SK-N-SH treated with all-trans-retinoic acid at 6 μM for 48 hours (cell line): Measurements from ENCODE around the gene ENDOV.

Experiments
- ATAC-seq: fragments of 200-7000 bp; cut with Tn5 transposase; 3 replicates; pipeline ENCODE4 v1.9.1; 2020; ENCODE audit warnings: mild to moderate bottlenecking, moderate library complexity
- ARNTL ChIP-seq: fragments of 450-650 bp; formaldehyde crosslinking; IDR thresholded peaks from 2 replicates; pipeline ENCODE4 v1.5.0; 2020; ENCODE audit warnings: low read depth, mild to moderate bottlenecking, moderate library complexity, borderline replicate concordance
- BACH2 ChIP-seq: fragments of 250-450 bp; sonication (Bioruptor Pico); IDR thresholded peaks from 2 replicates; pipeline ENCODE4 v1.9.0; 2021; ENCODE audit warnings: mild to moderate bottlenecking, borderline replicate concordance
- CSDC2 ChIP-seq: fragments of 250-450 bp; sonication (Bioruptor Pico); IDR thresholded peaks from 2 replicates; pipeline ENCODE4 v1.5.0; 2020; ENCODE audit warnings: mild to moderate bottlenecking, moderate library complexity
- GLIS3 ChIP-seq: fragments of 250-450 bp; sonication (Bioruptor Pico); IDR thresholded peaks from 2 replicates; pipeline ENCODE4 v1.5.0; 2020; ENCODE audit warnings: mild to moderate bottlenecking, moderate library complexity
- ISL1 ChIP-seq: fragments of 250-450 bp; sonication (Bioruptor Pico); IDR thresholded peaks from 2 replicates; pipeline ENCODE4 v2.1.2; 2022; ENCODE audit warnings: mild to moderate bottlenecking, moderate library complexity
- PPARA ChIP-seq: fragments of 250-450 bp; sonication (Bioruptor Pico); IDR thresholded peaks from 2 replicates; pipeline ENCODE4 v1.5.0; 2020; ENCODE audit warnings: mild to moderate bottlenecking, borderline replicate concordance
- RARB ChIP-seq: fragments of 250-450 bp; sonication (Bioruptor Pico); IDR thresholded peaks from 2 replicates; pipeline ENCODE4 v1.8.0; 2021; ENCODE audit warnings: mild to moderate bottlenecking, moderate library complexity
- SNAI2 ChIP-seq: fragments of 250-450 bp; sonication (Bioruptor Pico); IDR thresholded peaks from 2 replicates; pipeline ENCODE4 v1.5.0; 2020; ENCODE audit warnings: mild to moderate bottlenecking, moderate library complexity
- TOX ChIP-seq: fragments of 250-450 bp; sonication (Bioruptor Pico); IDR thresholded peaks from 2 replicates; pipeline ENCODE4 v1.8.0; 2021; ENCODE audit warnings: mild to moderate bottlenecking, moderate library complexity, borderline replicate concordance
- ZC3H10 ChIP-seq: fragments of 250-450 bp; sonication (Bioruptor Pico); IDR thresholded peaks from 2 replicates; pipeline ENCODE4 v1.5.1; 2021; ENCODE audit warnings: mild to moderate bottlenecking, moderate library complexity
- ZFP3 ChIP-seq: fragments of 250-450 bp; sonication (Bioruptor Pico); IDR thresholded peaks from 2 replicates; pipeline ENCODE4 v1.5.0; 2020; ENCODE audit warnings: mild to moderate bottlenecking, moderate library complexity
- ZFP30 ChIP-seq: fragments of 450-650 bp; formaldehyde crosslinking; IDR thresholded peaks from 2 replicates; pipeline ENCODE4 v1.5.0; 2022; ENCODE audit warnings: mild to moderate bottlenecking, moderate library complexity
- ZNF565 ChIP-seq: fragments of 450-650 bp; formaldehyde crosslinking; conservative IDR thresholded peaks from 2 replicates; pipeline ENCODE4 v1.5.0; 2020; ENCODE audit warnings: low read depth, mild to moderate bottlenecking, moderate library complexity
- ZNF70 ChIP-seq: fragments of 450-650 bp; formaldehyde crosslinking; IDR thresholded peaks from 2 replicates; pipeline ENCODE4 v1.5.0; 2020; ENCODE audit warnings: mild to moderate bottlenecking, moderate library complexity
- ZNF8 ChIP-seq: fragments of 450-650 bp; formaldehyde crosslinking; IDR thresholded peaks from 2 replicates; pipeline ENCODE4 v1.5.0; 2020; ENCODE audit warnings: mild to moderate bottlenecking, moderate library complexity
- TF ChIP-seq, protein P1 (sequence below): fragments of 250-450 bp; sonication (Bioruptor Pico); IDR thresholded peaks from 2 replicates; pipeline ENCODE4 v1.5.1; 2020; ENCODE audit warnings: low read depth, mild to moderate bottlenecking, moderate library complexity
- TF ChIP-seq, protein P2 (sequence below): fragments of 250-450 bp; sonication (Bioruptor Pico); IDR thresholded peaks from 2 replicates; pipeline ENCODE4 v1.5.1; 2021; ENCODE audit warnings: mild to moderate bottlenecking, moderate library complexity
- TF ChIP-seq, protein P3 (sequence below): fragments of 250-450 bp; sonication (Bioruptor Pico); IDR thresholded peaks from 2 replicates; pipeline ENCODE4 v1.8.0; 2021; ENCODE audit warnings: low read depth, mild to moderate bottlenecking, moderate library complexity, borderline replicate concordance
- TF ChIP-seq, protein P4 (sequence below): fragments of 250-450 bp; sonication (Bioruptor Pico); IDR thresholded peaks from 2 replicates; pipeline ENCODE4 v1.5.0; 2020; ENCODE audit warnings: mild to moderate bottlenecking, moderate library complexity
- TF ChIP-seq, protein P5 (sequence below): fragments of 250-450 bp; sonication (Bioruptor Pico); IDR thresholded peaks from 2 replicates; pipeline ENCODE4 v1.8.0; 2020; ENCODE audit warnings: mild to moderate bottlenecking, moderate library complexity, borderline replicate concordance

The ENDOV gene

DNA sequence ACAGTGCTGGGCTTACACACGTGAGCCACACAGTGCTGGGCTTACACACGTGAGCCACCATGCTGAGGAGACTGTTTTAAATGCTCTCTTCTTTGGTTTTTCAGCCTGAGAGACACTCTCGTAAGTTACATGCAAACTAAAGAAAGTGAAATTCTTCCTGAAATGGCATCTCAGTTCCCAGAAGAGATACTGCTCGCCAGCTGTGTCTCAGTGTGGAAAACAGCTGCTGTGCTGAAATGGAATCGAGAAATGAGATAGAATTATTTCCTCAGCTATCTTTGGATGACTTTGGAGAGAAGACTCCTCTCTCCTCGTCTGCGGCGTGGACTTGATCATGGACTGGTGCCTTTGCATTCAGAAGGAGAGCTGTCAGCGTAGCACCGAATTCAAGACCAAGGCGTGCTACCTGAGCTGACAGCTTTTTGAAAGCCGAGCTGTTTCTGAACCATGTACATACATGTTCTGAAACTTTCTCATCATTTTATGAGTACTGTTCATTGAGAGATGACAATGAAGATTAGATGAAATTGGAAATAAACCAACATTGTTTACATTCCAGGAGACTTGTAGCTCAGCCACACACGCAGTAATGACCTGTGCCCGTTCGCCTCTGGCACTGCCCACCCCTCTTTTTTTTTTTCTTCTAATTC is 21.6 kb upstream of the ENDOV start:
- ATAC-seq: no peak; the same call in 2 of the 3 replicates
- no peak for TF ChIP-seq BACH2
- no peak for TF ChIP-seq PPARA (CRISPR knock-in tag)
- TF ChIP-seq ZNF70 (CRISPR knock-in tag): no peak
- TF ChIP-seq ZC3H10 (CRISPR knock-in tag): no peak
- no peak for TF ChIP-seq ARNTL
- TF ChIP-seq, protein P1, sequence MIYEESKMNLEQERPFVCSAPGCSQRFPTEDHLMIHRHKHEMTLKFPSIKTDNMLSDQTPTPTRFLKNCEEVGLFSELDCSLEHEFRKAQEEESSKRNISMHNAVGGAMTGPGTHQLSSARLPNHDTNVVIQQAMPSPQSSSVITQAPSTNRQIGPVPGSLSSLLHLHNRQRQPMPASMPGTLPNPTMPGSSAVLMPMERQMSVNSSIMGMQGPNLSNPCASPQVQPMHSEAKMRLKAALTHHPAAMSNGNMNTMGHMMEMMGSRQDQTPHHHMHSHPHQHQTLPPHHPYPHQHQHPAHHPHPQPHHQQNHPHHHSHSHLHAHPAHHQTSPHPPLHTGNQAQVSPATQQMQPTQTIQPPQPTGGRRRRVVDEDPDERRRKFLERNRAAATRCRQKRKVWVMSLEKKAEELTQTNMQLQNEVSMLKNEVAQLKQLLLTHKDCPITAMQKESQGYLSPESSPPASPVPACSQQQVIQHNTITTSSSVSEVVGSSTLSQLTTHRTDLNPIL (CRISPR knock-in tag): no peak
- TF ChIP-seq ZNF565: no peak
- TF ChIP-seq, protein P2, sequence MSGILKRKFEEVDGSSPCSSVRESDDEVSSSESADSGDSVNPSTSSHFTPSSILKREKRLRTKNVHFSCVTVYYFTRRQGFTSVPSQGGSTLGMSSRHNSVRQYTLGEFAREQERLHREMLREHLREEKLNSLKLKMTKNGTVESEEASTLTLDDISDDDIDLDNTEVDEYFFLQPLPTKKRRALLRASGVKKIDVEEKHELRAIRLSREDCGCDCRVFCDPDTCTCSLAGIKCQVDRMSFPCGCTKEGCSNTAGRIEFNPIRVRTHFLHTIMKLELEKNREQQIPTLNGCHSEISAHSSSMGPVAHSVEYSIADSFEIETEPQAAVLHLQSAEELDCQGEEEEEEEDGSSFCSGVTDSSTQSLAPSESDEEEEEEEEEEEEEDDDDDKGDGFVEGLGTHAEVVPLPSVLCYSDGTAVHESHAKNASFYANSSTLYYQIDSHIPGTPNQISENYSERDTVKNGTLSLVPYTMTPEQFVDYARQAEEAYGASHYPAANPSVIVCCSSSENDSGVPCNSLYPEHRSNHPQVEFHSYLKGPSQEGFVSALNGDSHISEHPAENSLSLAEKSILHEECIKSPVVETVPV (CRISPR knock-in tag): no peak
- no peak for TF ChIP-seq ZFP3 (CRISPR knock-in tag)
- TF ChIP-seq ISL1 (CRISPR knock-in tag): no peak
- no peak for TF ChIP-seq ZFP30 (CRISPR knock-in tag)

DNA sequence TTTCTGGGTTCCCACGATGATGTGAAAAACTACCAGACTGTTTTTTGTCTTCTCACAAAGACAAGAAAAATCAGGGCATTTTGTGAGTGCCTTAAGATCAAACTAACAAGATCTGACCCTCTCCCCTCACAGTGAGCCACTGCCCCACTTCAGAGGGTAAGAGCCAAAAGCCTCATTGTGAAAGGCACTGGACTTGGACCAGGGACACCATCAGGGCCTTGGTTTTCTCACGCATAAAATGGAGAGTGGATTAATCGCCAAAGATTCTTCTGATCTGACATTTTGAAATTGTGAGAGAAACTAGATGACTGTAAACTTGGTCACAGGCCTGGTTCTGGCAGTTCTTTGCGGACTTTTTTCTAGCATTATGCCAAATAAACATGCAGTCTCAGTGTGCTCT is 21.0 kb upstream of the ENDOV start:
- TF ChIP-seq RARB (CRISPR knock-in tag): no peak
- TF ChIP-seq TOX (CRISPR knock-in tag): no peak
- TF ChIP-seq, protein P2 (CRISPR knock-in tag): no peak
- TF ChIP-seq ZNF70 (CRISPR knock-in tag): no peak
- TF ChIP-seq ZNF8: no peak
- no peak for TF ChIP-seq ZFP30 (CRISPR knock-in tag)
- TF ChIP-seq, protein P3, sequence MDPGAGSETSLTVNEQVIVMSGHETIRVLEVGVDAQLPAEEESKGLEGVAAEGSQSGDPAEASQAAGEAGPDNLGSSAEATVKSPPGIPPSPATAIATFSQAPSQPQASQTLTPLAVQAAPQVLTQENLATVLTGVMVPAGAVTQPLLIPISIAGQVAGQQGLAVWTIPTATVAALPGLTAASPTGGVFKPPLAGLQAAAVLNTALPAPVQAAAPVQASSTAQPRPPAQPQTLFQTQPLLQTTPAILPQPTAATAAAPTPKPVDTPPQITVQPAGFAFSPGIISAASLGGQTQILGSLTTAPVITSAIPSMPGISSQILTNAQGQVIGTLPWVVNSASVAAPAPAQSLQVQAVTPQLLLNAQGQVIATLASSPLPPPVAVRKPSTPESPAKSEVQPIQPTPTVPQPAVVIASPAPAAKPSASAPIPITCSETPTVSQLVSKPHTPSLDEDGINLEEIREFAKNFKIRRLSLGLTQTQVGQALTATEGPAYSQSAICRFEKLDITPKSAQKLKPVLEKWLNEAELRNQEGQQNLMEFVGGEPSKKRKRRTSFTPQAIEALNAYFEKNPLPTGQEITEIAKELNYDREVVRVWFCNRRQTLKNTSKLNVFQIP (CRISPR knock-in tag): no peak
- TF ChIP-seq GLIS3 (CRISPR knock-in tag): no peak
- TF ChIP-seq, protein P4, sequence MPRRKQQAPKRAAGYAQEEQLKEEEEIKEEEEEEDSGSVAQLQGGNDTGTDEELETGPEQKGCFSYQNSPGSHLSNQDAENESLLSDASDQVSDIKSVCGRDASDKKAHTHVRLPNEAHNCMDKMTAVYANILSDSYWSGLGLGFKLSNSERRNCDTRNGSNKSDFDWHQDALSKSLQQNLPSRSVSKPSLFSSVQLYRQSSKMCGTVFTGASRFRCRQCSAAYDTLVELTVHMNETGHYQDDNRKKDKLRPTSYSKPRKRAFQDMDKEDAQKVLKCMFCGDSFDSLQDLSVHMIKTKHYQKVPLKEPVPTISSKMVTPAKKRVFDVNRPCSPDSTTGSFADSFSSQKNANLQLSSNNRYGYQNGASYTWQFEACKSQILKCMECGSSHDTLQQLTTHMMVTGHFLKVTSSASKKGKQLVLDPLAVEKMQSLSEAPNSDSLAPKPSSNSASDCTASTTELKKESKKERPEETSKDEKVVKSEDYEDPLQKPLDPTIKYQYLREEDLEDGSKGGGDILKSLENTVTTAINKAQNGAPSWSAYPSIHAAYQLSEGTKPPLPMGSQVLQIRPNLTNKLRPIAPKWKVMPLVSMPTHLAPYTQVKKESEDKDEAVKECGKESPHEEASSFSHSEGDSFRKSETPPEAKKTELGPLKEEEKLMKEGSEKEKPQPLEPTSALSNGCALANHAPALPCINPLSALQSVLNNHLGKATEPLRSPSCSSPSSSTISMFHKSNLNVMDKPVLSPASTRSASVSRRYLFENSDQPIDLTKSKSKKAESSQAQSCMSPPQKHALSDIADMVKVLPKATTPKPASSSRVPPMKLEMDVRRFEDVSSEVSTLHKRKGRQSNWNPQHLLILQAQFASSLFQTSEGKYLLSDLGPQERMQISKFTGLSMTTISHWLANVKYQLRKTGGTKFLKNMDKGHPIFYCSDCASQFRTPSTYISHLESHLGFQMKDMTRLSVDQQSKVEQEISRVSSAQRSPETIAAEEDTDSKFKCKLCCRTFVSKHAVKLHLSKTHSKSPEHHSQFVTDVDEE (CRISPR knock-in tag): no peak
- no peak for TF ChIP-seq ZC3H10 (CRISPR knock-in tag)
- no peak for ATAC-seq

DNA sequence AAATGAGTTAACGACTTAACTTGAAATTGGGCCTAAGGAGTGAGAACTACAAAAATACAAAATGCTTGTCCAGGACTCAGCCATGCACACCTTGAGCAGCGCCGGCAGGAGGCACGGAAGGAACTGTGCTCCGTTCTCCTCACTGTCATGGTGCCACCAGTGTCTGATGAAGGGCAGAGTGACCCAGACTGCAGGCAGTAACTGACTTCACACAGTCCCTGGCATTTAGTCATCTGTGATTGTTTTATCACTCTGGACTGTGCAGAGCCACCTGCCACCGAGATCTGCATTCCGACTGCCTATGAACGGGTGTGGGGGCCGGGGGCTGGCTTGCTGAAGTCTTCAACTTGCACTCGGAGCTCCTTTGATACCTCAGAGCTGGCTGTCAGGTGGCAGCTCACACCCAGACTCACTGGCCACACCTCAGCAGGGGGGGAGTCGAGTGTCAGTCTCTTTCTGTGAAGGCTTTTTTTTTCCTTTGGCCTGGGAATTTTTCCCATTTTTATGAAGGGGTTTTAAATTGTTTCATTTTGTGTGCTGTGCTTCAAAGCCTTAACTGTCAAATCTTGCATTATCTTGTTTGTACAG is 20.2 kb upstream of the ENDOV start:
- no peak for ATAC-seq
- TF ChIP-seq, protein P5, sequence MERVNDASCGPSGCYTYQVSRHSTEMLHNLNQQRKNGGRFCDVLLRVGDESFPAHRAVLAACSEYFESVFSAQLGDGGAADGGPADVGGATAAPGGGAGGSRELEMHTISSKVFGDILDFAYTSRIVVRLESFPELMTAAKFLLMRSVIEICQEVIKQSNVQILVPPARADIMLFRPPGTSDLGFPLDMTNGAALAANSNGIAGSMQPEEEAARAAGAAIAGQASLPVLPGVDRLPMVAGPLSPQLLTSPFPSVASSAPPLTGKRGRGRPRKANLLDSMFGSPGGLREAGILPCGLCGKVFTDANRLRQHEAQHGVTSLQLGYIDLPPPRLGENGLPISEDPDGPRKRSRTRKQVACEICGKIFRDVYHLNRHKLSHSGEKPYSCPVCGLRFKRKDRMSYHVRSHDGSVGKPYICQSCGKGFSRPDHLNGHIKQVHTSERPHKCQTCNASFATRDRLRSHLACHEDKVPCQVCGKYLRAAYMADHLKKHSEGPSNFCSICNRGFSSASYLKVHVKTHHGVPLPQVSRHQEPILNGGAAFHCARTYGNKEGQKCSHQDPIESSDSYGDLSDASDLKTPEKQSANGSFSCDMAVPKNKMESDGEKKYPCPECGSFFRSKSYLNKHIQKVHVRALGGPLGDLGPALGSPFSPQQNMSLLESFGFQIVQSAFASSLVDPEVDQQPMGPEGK: no peak
- TF ChIP-seq GLIS3 (CRISPR knock-in tag): no peak
- TF ChIP-seq, protein P4 (CRISPR knock-in tag): no peak
- TF ChIP-seq ZC3H10 (CRISPR knock-in tag): no peak
- no peak for TF ChIP-seq ARNTL
- TF ChIP-seq CSDC2 (CRISPR knock-in tag): no peak
- TF ChIP-seq, protein P3 (CRISPR knock-in tag): no peak
- no peak for TF ChIP-seq TOX (CRISPR knock-in tag)
- TF ChIP-seq ZFP30 (CRISPR knock-in tag): no peak
- TF ChIP-seq ZFP3 (CRISPR knock-in tag): no peak
- TF ChIP-seq SNAI2 (CRISPR knock-in tag): no peak
- no peak for TF ChIP-seq ISL1 (CRISPR knock-in tag)
